SK-N-SH (cell line): Measurements from ENCODE around the gene SLC34A2. TPM values are rescaled to one million over a fixed set of nuclear protein-coding genes. Genes with fewer than 3 reads are reported as not detected.

Source experiments
- CTCF ChIA-PET: fragments of 300-600, 350-600 bp; formaldehyde crosslinking; extraction: SDS; loops from one replicate; lab custom pipeline; 2021; lab: Yijun Ruan, JAX
- POLR2A ChIA-PET: fragments of 350-600 bp; sonication (Branson Sonifier 250); formaldehyde crosslinking; extraction: SDS; loops from one replicate; lab custom pipeline; 2020; ENCODE audit warnings: antibody characterized with exemption, inconsistent platforms; lab: Yijun Ruan, JAX
- DNase-seq: peaks from one replicate; pipeline ENCODE4 v3.0.0; 2012
- H2AFZ ChIP-seq: fragments of 200-600 bp; sonication (generic); 2 replicates; pipeline ENCODE4 v1.8.1; 2016; ENCODE audit warnings: antibody characterized with exemption, mild to moderate bottlenecking, low read depth
- H3F3A ChIP-seq: fragments of 200-600 bp; sonication (generic); replicated peaks from 2 replicates; pipeline ENCODE3; 2016; ENCODE audit warnings: antibody characterized with exemption, mild to moderate bottlenecking; ENCODE audit not compliant: insufficient read depth
- H3K27ac ChIP-seq, 2 experiments: fragments of 200-500 bp in 1 of 2; fragments of 200-600 bp in 1 of 2; sonication (Bioruptor generic) in 1 of 2; sonication (generic), shearing (Covaris generic) in 1 of 2; 2 replicates each; pipeline versions ENCODE4 v1.5.1 to v1.6.1; 2014 to 2016; ENCODE audit warnings: low read depth in 2 of 2, inconsistent platforms in 1 of 2, low read length in 1 of 2, mild to moderate bottlenecking in 1 of 2, mixed read lengths in 1 of 2
- H3K27me3 ChIP-seq: fragments of 200-600 bp; sonication (generic), shearing (Covaris generic); 2 replicates; pipeline ENCODE4 v1.6.1; 2016; ENCODE audit warnings: mixed run types; ENCODE audit not compliant: insufficient read depth
- H3K36me3 ChIP-seq, 2 experiments: fragments of 200-500 bp in 1 of 2; fragments of 200-600 bp in 1 of 2; sonication (Bioruptor generic) in 1 of 2; sonication (generic) in 1 of 2; replicated peaks in 1 of 2; 2 replicates each; pipeline versions ENCODE3 to v1.5.1; 2014 to 2016; ENCODE audit warnings: low read length in 1 of 2, mild to moderate bottlenecking in 1 of 2; ENCODE audit not compliant: insufficient read depth in 2 of 2, control insufficient read depth in 1 of 2
- H3K4me1 ChIP-seq, 2 experiments: fragments of 200-500 bp in 1 of 2; fragments of 200-600 bp in 1 of 2; sonication (Bioruptor generic) in 1 of 2; sonication (generic), shearing (Covaris generic) in 1 of 2; 2 replicates each; pipeline versions ENCODE4 v1.5.1 to v1.6.1; 2014 to 2016; ENCODE audit warnings: low read depth in 1 of 2, low read length in 1 of 2, mixed run types in 1 of 2; ENCODE audit not compliant: insufficient read depth in 2 of 2, control insufficient read depth in 1 of 2
- H3K4me2 ChIP-seq: fragments of 200-600 bp; sonication (generic), shearing (Covaris generic); 2 replicates; pipeline ENCODE4 v1.6.1; 2017; ENCODE audit warnings: mixed run types
- H3K4me3 ChIP-seq, 2 experiments: fragments of 200-500 bp in 1 of 2; fragments of 200-600 bp in 1 of 2; sonication (Bioruptor generic) in 1 of 2; sonication (generic), shearing (Covaris generic) in 1 of 2; 2 replicates each; pipeline versions ENCODE4 v1.5.1 to v1.8.1; 2014 to 2016; ENCODE audit warnings: low read depth in 2 of 2, inconsistent platforms in 1 of 2, low read length in 1 of 2, mild to moderate bottlenecking in 1 of 2, mixed read lengths in 1 of 2, moderate library complexity in 1 of 2
- H3K79me2 ChIP-seq: fragments of 200-600 bp; sonication (generic); 2 replicates; pipeline ENCODE4 v1.8.1; 2017; ENCODE audit warnings: mild to moderate bottlenecking; ENCODE audit not compliant: insufficient read depth
- H3K9ac ChIP-seq: fragments of 200-600 bp; sonication (generic); 2 replicates; pipeline ENCODE4 v1.6.1; 2017; ENCODE audit warnings: mixed run types
- H3K9me2 ChIP-seq: fragments of 200-600 bp; sonication (generic); 2 replicates; pipeline ENCODE4 v1.6.1; 2017; ENCODE audit warnings: mixed run types
- H3K9me3 ChIP-seq: fragments of 200-600 bp; sonication (generic); 2 replicates; pipeline ENCODE4 v1.6.1; 2017; ENCODE audit warnings: mixed run types, mild to moderate bottlenecking, moderate library complexity
- H4K20me1 ChIP-seq: fragments of 200-600 bp; sonication (generic); 2 replicates; pipeline ENCODE4 v1.6.1; 2017; ENCODE audit warnings: mild to moderate bottlenecking, mixed run types; ENCODE audit not compliant: insufficient read depth
- CHD2 ChIP-seq: fragments of 150-350 bp; IDR thresholded peaks from 2 replicates; pipeline ENCODE4 v1.6.1; 2018; ENCODE audit warnings: low read length; ENCODE audit not compliant: partially characterized antibody
- ELF1 ChIP-seq: IDR thresholded peaks from 2 replicates; pipeline ENCODE4 v1.4.0; 2012
- EP300 ChIP-seq, 2 experiments: IDR thresholded peaks; 2 replicates each; pipeline versions ENCODE4 v1.4.0 to v1.6.1; 2012; ENCODE audit warnings: borderline replicate concordance in 1 of 2, low read depth in 1 of 2, low read length in 1 of 2
- EZH2phosphoT487 ChIP-seq: fragments of 200-600 bp; sonication (generic); IDR thresholded peaks from 2 replicates; pipeline ENCODE4 v1.6.1; 2017; ENCODE audit warnings: low read depth, mixed run types, mild to moderate bottlenecking, antibody characterized with exemption, moderate library complexity, borderline replicate concordance
- FOSL2 ChIP-seq: IDR thresholded peaks from 2 replicates; pipeline ENCODE4 v1.4.0; 2012; ENCODE audit warnings: low read depth, mild to moderate bottlenecking, moderate library complexity, borderline replicate concordance
- GABPA ChIP-seq: IDR thresholded peaks from 2 replicates; pipeline ENCODE4 v1.4.0; 2012; ENCODE audit warnings: low read depth, mild to moderate bottlenecking
- MEF2A ChIP-seq: IDR thresholded peaks from 2 replicates; pipeline ENCODE4 v1.4.0; 2012; ENCODE audit warnings: low read depth, borderline replicate concordance
- RAD21 ChIP-seq: IDR thresholded peaks from 2 replicates; pipeline ENCODE4 v1.6.1; 2012; ENCODE audit warnings: mild to moderate bottlenecking, low read length
- REST ChIP-seq: IDR thresholded peaks from 2 replicates; pipeline ENCODE4 v1.6.1; 2012; ENCODE audit warnings: mild to moderate bottlenecking, low read depth, low read length, moderate library complexity
- TCF12 ChIP-seq: IDR thresholded peaks from 2 replicates; pipeline ENCODE4 v1.4.0; 2012
- TEAD4 ChIP-seq: IDR thresholded peaks from 2 replicates; pipeline ENCODE4 v1.4.0; 2012; ENCODE audit warnings: mild to moderate bottlenecking, borderline replicate concordance; ENCODE audit not compliant: insufficient read depth
- YY1 ChIP-seq: IDR thresholded peaks from 2 replicates; pipeline ENCODE4 v1.4.0; 2012; ENCODE audit warnings: low read depth, mild to moderate bottlenecking
- WGBS: methylation state at CpG from one replicate; pipeline ENCODE4 v1.1.6; 2017; ENCODE audit warnings: low lambda C conversion rate; 5-methylcytosine and 5-hydroxymethylcytosine counted together
- polyA plus RNA-seq, 3 experiments: library from polyadenylated mRNA; depleted of rRNA; stranded (reverse); fragments of >200 nt; gene quantifications; 2 replicates each; pipeline ENCODE4 v1.2.3, GENCODE V29; 2012
- TF ChIP-seq, protein P1 (sequence below): fragments of 150-350 bp; IDR thresholded peaks from 2 replicates; pipeline ENCODE4 v1.6.1; 2017; ENCODE audit warnings: antibody characterized with exemption, low read length, low read depth, borderline replicate concordance
- TF ChIP-seq, protein P2 (sequence below): fragments of 150-350 bp; IDR thresholded peaks from 2 replicates; pipeline ENCODE4 v1.6.1; 2016; ENCODE audit warnings: mild to moderate bottlenecking, low read depth, low read length
- TF ChIP-seq, protein P3 (sequence below): IDR thresholded peaks from 2 replicates; pipeline ENCODE4; 2012

Gene SLC34A2, protein sequence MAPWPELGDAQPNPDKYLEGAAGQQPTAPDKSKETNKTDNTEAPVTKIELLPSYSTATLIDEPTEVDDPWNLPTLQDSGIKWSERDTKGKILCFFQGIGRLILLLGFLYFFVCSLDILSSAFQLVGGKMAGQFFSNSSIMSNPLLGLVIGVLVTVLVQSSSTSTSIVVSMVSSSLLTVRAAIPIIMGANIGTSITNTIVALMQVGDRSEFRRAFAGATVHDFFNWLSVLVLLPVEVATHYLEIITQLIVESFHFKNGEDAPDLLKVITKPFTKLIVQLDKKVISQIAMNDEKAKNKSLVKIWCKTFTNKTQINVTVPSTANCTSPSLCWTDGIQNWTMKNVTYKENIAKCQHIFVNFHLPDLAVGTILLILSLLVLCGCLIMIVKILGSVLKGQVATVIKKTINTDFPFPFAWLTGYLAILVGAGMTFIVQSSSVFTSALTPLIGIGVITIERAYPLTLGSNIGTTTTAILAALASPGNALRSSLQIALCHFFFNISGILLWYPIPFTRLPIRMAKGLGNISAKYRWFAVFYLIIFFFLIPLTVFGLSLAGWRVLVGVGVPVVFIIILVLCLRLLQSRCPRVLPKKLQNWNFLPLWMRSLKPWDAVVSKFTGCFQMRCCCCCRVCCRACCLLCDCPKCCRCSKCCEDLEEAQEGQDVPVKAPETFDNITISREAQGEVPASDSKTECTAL
- polyA plus RNA-seq (2012; rRNA removed): not detected in 2 replicates
- not detected in 2 replicates for polyA plus RNA-seq (2012; cell fraction: cytosol; rRNA removed)
- polyA plus RNA-seq (2012; cell fraction: nucleus; rRNA removed): 0.01 TPM in 1 of 2 replicates, not detected in the other

DNA sequence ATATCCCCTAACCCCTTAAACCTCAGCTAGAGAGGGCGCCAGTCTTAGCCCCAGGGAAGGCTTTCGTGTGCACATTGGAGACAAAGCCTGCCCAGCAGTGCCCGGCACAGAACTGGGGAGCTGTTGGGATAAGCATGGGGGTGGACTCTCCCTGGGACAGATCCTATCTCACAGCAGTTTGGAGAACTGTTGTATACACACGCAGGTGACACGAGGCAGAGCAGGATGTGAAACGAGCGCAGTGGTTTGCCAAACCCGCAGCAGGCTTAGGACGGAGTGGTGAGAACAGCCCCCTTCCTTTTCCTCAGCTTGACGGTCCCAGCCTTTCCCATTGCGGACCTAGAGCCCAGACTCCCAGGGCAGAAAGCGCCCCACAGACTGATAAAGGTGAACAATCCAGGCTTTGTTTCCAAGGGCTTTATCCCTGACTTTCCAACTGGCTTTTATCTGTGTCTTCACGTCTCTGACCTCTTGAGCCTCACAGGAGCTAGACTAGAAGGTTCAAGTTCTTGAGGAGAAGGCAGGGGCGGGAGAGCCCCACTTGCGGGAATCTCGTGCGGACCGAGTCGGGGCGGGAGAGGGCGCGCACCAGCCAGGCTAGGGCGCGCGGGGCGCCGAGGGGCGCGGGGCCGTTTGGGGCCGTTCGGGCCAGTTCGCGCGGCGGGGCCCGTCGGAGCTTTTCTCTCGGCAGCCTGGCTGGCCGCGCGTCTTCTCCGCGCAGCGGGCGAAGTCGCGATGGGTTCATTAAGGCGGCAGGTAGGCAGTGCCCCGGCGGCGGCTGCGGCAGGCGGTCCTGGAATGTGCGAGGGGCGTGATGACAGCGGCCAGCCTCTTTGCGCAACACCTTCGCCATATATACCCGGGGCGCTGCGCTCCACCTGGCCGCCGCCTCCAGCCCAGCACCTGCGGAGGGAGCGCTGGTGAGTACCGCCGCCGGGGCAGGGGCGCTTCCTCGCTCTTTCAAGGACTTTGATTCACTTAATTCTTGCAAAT, at the start of gene SLC34A2:
TSS of gene SLC34A2 (plus strand) at position 881 of the 993 bp plus-strand sequence. CDS start 6,650 bp downstream, outside the sequence.
- Histone ChIP-seq H4K20me1 (no peaks in the 10 kb centered on the region), H3K79me2 (no peaks in the 10 kb centered on the region), H3F3A (no peaks in the 10 kb centered on the region), H3K9me2 (no peaks in the 10 kb centered on the region), H3K4me3 (no peak within 1 kb of the TSS), H3K36me3 (no peaks in the 10 kb centered on the region), H3K27ac (no peak within 1 kb of the TSS)
- 21% methylated on average over 22 of the region's 71 CpGs for WGBS
- peak; percentile 33 for DNase-seq
- POLR2A ChIA-PET: no interaction called here
- no peak for TF ChIP-seq MEF2A
- no peak for TF ChIP-seq GABPA
- TF ChIP-seq, all 33 proteins: peak for 0
- Histone ChIP-seq H3K4me1 (peaks cover 0 to 9% of the 10 kb centered on the region in 2 experiments; a peak in 1 of 4 replicates), H3K27me3 (peaks cover 22% of the 10 kb centered on the region), H3K9me3 (no peaks in the 10 kb centered on the region), H3K4me2 (no peak within 1 kb of the TSS), H2AFZ (no peak within 1 kb of the TSS), H3K9ac (no peak within 1 kb of the TSS)
- CTCF ChIA-PET: no interaction called here

DNA sequence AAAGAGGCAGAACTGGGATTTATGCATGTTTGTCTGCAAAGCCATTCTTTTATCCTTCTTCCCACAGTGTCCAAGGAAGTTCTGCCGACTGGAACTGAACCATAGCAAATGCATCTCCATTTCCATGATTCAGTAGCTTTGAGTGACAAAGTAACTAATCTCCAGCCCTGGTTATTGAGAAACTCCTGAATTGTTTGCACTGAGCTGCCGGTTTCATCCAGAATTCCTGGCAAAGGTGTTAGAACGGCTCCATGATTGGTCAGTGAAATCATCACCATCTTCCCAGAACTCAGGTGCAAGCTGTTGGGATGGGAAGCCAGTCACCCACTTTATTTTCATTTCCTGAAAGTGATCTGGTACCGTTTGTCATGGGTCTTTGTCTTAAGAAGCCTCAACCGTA, 47.0 kb upstream of the SLC34A2 start:
- Histone ChIP-seq H3K9ac (no peak overlapping the region), H3K27ac (no peak overlapping the region), H2AFZ (no peak overlapping the region), H3K9me3 (no peaks in the 10 kb centered on the region), H3K36me3 (no peaks in the 10 kb centered on the region), H3K9me2 (no peaks in the 10 kb centered on the region), H4K20me1 (no peaks in the 10 kb centered on the region), H3F3A (no peaks in the 10 kb centered on the region), H3K4me2 (no peak overlapping the region), H3K79me2 (no peaks in the 10 kb centered on the region), H3K4me3 (no peak overlapping the region), H3K27me3 (no peaks in the 10 kb centered on the region; the same call in 1 of the 2 replicates), H3K4me1 (no peaks in the 10 kb centered on the region)
- no peak for DNase-seq
- WGBS: 33% methylated on average over 5 of the region's 5 CpGs
- CTCF ChIA-PET: no interaction called here
- POLR2A ChIA-PET: no interaction called here
- TF ChIP-seq REST (no peak), TCF12 (no peak), EZH2phosphoT487 (no peak), CHD2 (no peak), YY1 (no peak), TEAD4 (no peak), EP300 (IDR thresholded peaks at IDR 0.05; ENCODE audit: borderline replicate concordance in 1 of 2, low read depth in 1 of 2, low read length in 1 of 2) (no peak), MEF2A (no peak), GABPA (no peak), ELF1 (no peak), FOSL2 (no peak), RAD21 (no peak)
- TF ChIP-seq, protein P1, sequence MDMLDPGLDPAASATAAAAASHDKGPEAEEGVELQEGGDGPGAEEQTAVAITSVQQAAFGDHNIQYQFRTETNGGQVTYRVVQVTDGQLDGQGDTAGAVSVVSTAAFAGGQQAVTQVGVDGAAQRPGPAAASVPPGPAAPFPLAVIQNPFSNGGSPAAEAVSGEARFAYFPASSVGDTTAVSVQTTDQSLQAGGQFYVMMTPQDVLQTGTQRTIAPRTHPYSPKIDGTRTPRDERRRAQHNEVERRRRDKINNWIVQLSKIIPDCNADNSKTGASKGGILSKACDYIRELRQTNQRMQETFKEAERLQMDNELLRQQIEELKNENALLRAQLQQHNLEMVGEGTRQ: no peak
- TF ChIP-seq, protein P2, sequence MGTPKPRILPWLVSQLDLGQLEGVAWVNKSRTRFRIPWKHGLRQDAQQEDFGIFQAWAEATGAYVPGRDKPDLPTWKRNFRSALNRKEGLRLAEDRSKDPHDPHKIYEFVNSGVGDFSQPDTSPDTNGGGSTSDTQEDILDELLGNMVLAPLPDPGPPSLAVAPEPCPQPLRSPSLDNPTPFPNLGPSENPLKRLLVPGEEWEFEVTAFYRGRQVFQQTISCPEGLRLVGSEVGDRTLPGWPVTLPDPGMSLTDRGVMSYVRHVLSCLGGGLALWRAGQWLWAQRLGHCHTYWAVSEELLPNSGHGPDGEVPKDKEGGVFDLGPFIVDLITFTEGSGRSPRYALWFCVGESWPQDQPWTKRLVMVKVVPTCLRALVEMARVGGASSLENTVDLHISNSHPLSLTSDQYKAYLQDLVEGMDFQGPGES: no peak
- TF ChIP-seq, protein P3, sequence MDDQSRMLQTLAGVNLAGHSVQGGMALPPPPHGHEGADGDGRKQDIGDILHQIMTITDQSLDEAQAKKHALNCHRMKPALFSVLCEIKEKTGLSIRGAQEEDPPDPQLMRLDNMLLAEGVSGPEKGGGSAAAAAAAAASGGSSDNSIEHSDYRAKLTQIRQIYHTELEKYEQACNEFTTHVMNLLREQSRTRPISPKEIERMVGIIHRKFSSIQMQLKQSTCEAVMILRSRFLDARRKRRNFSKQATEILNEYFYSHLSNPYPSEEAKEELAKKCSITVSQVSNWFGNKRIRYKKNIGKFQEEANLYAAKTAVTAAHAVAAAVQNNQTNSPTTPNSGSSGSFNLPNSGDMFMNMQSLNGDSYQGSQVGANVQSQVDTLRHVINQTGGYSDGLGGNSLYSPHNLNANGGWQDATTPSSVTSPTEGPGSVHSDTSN: no peak
